ENCODE results near the gene NEK4. TPM values are rescaled to one million over a fixed set of nuclear protein-coding genes. Genes with fewer than 3 reads are reported as not detected.

Gene NEK4
- total RNA-seq, 6 experiments from 2014 or later: 19.9 to 25.0 (median 21.7) TPM

DNA sequence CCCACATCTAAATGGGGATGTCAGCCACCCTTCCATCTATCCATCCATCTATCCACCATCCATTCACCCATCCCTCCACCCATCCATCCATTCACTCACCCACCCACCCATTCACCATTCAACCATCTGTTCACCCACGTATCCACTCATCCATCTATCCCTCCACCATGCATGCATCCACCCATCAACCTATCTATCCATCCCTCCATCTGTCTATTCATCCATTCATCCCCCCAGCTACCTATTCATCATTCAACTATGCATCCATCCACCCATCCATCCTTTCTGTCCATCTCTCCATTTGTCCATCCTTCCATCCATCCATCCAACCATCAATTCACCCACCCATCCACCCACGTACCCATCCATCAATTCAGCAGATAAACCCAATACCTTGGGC is 38.4 kb upstream of the NEK4 start:
- no peaks in the 10 kb centered on the region; the same call in 1 of the 2 replicates for H3K4me1 Mint-ChIP-seq (ENCODE audit: low read depth)
- peaks cover 33% of the 10 kb centered on the region for H3K27me3 Mint-ChIP-seq (ENCODE audit: insufficient read depth)
- no peak overlapping the region for H3K4me3 Mint-ChIP-seq
- no peaks in the 10 kb centered on the region for H3K9me3 Mint-ChIP-seq
- no peak overlapping the region for H3K27ac Mint-ChIP-seq
- no peaks in the 10 kb centered on the region for H3K36me3 Mint-ChIP-seq (ENCODE audit: low read depth)
- DNase-seq: no peak
- TF ChIP-seq, protein P1, sequence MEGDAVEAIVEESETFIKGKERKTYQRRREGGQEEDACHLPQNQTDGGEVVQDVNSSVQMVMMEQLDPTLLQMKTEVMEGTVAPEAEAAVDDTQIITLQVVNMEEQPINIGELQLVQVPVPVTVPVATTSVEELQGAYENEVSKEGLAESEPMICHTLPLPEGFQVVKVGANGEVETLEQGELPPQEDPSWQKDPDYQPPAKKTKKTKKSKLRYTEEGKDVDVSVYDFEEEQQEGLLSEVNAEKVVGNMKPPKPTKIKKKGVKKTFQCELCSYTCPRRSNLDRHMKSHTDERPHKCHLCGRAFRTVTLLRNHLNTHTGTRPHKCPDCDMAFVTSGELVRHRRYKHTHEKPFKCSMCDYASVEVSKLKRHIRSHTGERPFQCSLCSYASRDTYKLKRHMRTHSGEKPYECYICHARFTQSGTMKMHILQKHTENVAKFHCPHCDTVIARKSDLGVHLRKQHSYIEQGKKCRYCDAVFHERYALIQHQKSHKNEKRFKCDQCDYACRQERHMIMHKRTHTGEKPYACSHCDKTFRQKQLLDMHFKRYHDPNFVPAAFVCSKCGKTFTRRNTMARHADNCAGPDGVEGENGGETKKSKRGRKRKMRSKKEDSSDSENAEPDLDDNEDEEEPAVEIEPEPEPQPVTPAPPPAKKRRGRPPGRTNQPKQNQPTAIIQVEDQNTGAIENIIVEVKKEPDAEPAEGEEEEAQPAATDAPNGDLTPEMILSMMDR (IDR thresholded peaks at IDR 0.05): no peak

DNA sequence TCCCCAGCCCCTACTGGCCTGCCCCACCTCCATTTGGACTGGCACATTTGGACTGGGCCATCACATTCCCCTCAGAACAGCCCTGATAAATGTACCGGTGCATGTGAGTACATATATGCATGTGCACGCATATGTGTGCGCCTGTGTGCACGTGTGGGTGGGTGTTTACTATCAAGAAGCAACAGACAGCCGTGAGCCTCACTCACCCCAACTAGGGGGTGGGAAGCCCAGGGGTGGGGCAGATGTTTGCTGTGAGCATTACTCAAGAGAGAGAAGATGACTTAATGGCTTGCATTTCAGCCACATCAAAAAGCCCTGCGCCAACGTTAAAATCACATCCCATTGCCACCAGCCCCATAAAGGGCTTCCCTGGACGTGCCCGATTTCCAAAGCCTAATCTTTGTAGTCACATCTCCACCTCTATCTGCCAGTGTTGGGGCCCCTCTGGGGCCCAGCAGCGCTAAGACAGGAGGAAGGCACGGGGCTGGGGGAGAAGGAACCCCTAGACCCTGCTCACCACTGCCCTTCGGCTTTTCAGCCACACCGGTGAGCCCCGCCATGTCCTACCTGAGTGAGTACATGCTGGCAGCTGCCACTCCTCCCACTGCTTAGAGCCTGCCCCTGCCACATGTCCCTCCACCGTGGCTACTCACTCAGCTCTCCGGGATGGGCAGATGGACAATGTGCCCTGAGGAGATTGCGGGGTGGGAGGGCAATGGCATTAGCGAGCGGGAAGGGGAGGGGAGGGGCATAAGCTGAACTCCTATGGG is 34.7 kb upstream of the NEK4 start:
- H3K9me3 Mint-ChIP-seq: no peaks in the 10 kb centered on the region
- H3K27me3 Mint-ChIP-seq (ENCODE audit: insufficient read depth): peaks cover 18% of the 10 kb centered on the region
- H3K27ac Mint-ChIP-seq: no peak overlapping the region
- H3K4me3 Mint-ChIP-seq: no peak overlapping the region
- TF ChIP-seq, protein P1 (IDR thresholded peaks at IDR 0.05): no peak
- peaks cover 10% of the 10 kb centered on the region for H3K4me1 Mint-ChIP-seq (ENCODE audit: low read depth)
- DNase-seq: no peak
- H3K36me3 Mint-ChIP-seq (ENCODE audit: low read depth): no peaks in the 10 kb centered on the region

DNA sequence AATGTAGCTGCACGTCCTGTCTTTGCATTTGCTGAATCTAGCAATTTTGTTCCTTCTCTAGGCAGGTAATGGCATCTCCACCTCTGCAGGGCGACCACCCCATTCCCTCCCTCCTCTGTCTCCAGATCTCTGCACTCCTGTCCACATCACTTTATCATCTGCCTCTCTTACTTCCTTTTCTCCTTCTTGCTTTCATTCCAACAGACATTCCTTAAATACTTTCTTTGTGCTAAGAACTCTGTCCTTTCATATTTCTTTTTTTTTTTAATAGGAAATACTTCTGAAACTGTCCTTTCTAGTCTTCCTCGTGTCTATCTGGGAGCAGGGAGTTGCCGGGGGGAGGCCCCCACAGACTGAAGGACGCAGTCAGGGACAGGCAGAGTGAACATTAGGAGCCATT is 31.1 kb upstream of the NEK4 start:
- DNase-seq: no peak
- Mint-ChIP-seq H3K27ac (no peak overlapping the region), H3K36me3 (ENCODE audit: low read depth) (no peaks in the 10 kb centered on the region), H3K4me3 (no peak overlapping the region), H3K27me3 (ENCODE audit: insufficient read depth) (peaks cover 6% of the 10 kb centered on the region; the same call in 1 of the 2 replicates), H3K4me1 (ENCODE audit: low read depth) (peaks cover 14% of the 10 kb centered on the region), H3K9me3 (no peaks in the 10 kb centered on the region)
- TF ChIP-seq, protein P1 (IDR thresholded peaks at IDR 0.05): no peak

DNA sequence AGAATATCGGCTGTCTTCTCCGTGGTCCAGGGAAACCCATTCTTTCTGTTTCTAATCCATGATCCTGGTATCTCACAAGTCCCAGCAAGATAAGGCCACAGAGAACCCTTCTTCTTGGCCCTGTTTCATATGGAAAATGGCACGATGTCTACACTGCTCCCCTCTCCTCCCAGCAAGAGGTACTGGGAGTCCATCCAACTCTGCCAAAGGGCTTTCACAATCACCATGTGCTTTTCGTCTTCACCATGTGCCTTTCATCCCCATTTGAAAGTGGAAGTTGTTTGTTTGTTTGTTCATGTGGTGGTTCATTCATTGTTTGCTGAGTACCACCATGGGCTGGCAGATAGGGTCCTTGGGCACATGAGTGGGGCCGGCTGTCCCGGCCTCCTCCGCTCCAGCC is 29.3 kb upstream of the NEK4 start:
- peaks cover 3% of the 10 kb centered on the region; the same call in 1 of the 2 replicates for H3K27me3 Mint-ChIP-seq (ENCODE audit: insufficient read depth)
- H3K4me1 Mint-ChIP-seq (ENCODE audit: low read depth): peaks cover 14% of the 10 kb centered on the region
- no peak overlapping the region for H3K27ac Mint-ChIP-seq
- no peaks in the 10 kb centered on the region for H3K36me3 Mint-ChIP-seq (ENCODE audit: low read depth)
- no peaks in the 10 kb centered on the region for H3K9me3 Mint-ChIP-seq
- no peak for DNase-seq
- no peak overlapping the region for H3K4me3 Mint-ChIP-seq
- TF ChIP-seq, protein P1 (IDR thresholded peaks at IDR 0.05): no peak

DNA sequence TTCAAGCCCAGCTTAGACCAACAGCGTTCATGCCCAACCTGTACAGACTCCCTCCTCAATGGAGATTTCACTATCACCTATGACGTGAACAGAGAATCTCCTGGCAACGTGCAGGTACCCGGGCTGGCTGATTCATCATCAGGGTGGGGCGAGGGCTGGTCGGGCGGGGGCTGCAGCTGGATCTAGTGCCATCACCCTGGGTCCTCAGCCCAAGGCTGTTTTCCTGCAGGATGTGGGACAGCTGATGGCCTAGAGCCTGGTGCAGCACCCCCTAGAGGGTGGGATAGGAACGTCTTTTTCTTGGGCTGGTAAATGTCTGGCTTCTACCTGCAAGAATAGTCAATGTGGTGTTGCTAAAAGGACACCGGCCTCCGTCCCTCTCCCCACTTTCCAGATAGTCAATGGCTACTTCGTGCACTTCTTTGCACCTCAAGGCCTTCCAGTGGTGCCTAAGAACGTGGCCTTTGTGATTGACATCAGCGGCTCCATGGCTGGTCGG is 28.3 kb upstream of the NEK4 start:
- peaks cover 22% of the 10 kb centered on the region for H3K4me1 Mint-ChIP-seq (ENCODE audit: low read depth)
- no peak overlapping the region for H3K4me3 Mint-ChIP-seq
- no peaks in the 10 kb centered on the region for H3K9me3 Mint-ChIP-seq
- no peaks in the 10 kb centered on the region for H3K36me3 Mint-ChIP-seq (ENCODE audit: low read depth)
- peaks cover 3% of the 10 kb centered on the region; the same call in 1 of the 2 replicates for H3K27me3 Mint-ChIP-seq (ENCODE audit: insufficient read depth)
- TF ChIP-seq, protein P1 (IDR thresholded peaks at IDR 0.05): peak; percentile 74
- no peak overlapping the region for H3K27ac Mint-ChIP-seq
- no peak for DNase-seq

Measured in HFFc6 (cell line).